ENCODE measurements around the gene SPECC1L. TPM values are rescaled to one million over a fixed set of nuclear protein-coding genes. Genes with fewer than 3 reads are reported as not detected.
A peak's percentile ranks its signal among the peaks of the same experiment; 100 is the strongest.

Gene SPECC1L
- total RNA-seq, 1 donor from 2014 or later = 79.5 TPM

DNA sequence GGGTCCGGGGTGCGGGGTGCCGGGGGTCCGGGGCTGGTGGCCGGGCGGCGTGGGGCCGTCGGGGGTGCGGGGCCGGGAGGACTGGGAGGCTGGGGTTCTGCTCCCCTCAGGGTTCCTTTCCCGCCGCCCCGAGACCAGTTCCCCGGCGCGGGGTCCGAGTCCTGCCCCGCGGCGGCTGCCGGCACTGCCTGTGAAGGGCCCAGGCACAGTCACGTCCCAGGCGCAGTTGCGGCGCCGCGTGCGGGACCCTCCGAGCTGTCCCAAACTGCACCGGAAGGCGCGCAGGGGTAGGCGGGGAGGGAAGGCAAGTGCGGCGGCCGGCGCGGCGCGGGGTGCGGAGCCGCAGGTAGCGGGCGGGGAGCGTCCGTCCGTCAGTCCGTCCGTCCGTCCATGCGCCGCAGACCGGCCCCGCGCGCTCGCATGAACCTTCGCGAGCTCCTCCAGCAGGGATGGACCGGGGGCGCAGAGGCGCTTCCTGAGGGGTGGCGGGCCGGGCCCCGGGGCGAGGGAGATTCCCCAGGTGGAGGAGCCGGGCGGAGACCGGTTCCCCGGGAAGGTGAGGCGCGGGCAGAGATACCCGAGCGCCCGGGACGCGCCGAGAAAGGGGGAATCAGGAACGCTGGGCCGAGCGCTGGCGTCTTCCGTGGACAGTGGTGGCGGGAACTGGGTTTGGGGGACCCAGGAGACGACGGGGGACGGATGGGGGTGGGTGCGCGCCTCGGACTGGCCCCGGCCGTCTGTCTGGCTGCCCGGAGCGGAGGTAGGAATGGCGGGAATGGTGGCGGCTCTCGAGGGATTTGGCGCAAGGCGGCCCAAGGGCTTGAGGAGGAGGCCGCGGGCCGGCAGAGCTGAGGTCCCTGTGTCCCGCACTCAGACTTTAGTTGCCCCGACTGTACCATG, 153.6 kb downstream of the SPECC1L start:
- Mint-ChIP-seq H3K9me3 (ENCODE audit: unreplicated experiment) (no peaks in the 10 kb centered on the region), H3K4me1 (ENCODE audit: unreplicated experiment) (peaks cover 15% of the 10 kb centered on the region)
- no peak for DNase-seq (ENCODE audit: extremely low spot score, unreplicated experiment)

DNA sequence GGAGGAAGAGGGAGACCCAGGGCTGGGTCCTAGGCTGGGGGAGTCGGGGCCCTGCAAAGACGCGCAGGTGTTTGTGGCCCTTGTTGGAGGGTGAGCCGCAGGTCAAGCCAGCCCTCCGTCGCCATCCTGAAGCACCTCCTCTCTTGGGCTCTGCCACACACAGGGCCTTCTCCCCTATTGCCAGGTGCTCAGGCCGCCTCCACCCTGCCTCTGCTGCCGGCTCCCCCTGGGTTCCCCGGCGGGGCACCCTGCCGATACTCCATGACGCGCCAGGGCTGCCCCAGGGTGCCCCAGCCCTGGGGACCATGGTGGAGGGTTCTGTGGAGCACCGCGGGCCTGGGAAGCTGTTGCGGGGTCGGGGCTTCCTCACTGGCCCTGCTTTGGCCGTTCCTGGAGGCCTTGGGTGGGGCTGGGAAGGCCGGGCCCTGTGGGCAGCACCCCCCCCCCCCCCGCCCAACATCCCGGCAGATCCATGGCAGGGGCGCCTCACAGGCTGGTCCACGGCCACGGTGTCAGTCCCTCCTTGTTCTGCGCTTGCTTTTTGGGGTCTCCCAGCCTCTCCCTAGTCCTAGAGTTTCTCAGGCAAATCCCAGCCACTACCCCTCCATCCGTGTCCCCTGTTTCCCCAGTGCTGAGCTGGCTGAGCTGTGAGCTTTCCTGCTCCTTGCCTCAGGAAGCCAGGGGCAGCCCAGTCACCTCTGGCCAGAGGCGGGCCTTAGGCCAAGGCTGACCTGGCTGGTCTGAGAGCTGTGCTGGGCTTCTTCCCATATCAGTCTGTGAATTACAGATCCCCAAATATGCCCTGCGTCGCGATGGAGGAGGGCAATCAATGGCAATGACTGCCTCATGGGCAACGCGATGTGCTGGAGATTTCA, 154.5 kb downstream of the SPECC1L start:
- DNase-seq (ENCODE audit: extremely low spot score, unreplicated experiment) = no peak
- H3K4me1 Mint-ChIP-seq (ENCODE audit: unreplicated experiment) = peaks cover 16% of the 10 kb centered on the region
- H3K27me3 Mint-ChIP-seq (ENCODE audit: unreplicated experiment) = no peaks in the 10 kb centered on the region
- no peak overlapping the region for H3K27ac Mint-ChIP-seq (ENCODE audit: unreplicated experiment)
- TF ChIP-seq, protein P1, sequence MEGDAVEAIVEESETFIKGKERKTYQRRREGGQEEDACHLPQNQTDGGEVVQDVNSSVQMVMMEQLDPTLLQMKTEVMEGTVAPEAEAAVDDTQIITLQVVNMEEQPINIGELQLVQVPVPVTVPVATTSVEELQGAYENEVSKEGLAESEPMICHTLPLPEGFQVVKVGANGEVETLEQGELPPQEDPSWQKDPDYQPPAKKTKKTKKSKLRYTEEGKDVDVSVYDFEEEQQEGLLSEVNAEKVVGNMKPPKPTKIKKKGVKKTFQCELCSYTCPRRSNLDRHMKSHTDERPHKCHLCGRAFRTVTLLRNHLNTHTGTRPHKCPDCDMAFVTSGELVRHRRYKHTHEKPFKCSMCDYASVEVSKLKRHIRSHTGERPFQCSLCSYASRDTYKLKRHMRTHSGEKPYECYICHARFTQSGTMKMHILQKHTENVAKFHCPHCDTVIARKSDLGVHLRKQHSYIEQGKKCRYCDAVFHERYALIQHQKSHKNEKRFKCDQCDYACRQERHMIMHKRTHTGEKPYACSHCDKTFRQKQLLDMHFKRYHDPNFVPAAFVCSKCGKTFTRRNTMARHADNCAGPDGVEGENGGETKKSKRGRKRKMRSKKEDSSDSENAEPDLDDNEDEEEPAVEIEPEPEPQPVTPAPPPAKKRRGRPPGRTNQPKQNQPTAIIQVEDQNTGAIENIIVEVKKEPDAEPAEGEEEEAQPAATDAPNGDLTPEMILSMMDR (IDR thresholded peaks at IDR 0.05) = no peak
- H3K9me3 Mint-ChIP-seq (ENCODE audit: unreplicated experiment) = no peaks in the 10 kb centered on the region
- peak overlapping the region; percentile 57 for H3K4me3 Mint-ChIP-seq (ENCODE audit: unreplicated experiment)
- H3K36me3 Mint-ChIP-seq (ENCODE audit: unreplicated experiment) = no peaks in the 10 kb centered on the region

More for the DNA sequence above, 153.6 kb downstream of the SPECC1L start:
- H3K27me3 Mint-ChIP-seq (ENCODE audit: unreplicated experiment) = no peaks in the 10 kb centered on the region
- no peak overlapping the region for H3K27ac Mint-ChIP-seq (ENCODE audit: unreplicated experiment)
- peak overlapping the region; percentile 22 for H3K4me3 Mint-ChIP-seq (ENCODE audit: unreplicated experiment)
- TF ChIP-seq, protein P1 (IDR thresholded peaks at IDR 0.05) = no peak
- H3K36me3 Mint-ChIP-seq (ENCODE audit: unreplicated experiment) = no peaks in the 10 kb centered on the region

DNA sequence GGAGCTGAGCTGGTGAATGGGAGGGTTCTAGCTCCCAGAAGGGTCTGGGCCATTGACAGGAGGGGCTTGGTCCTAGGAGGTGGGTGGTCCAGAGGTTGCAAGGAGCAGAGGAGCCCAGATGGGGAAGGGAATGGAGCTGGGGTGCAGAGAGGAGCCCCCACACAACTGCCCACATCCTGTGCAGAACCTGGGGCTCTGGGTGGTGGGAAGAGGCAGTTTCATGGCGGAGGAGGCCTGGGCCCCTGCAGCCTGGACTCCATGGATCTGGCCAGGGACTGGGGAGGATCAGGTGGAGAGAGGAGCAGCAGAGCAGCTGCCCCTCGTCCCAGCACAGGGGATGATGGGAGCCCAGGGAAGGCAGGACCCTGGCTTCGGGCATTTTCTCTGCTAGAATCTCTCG, 155.8 kb downstream of the SPECC1L start:
- Mint-ChIP-seq H3K4me3 (ENCODE audit: unreplicated experiment) (no peak overlapping the region), H3K27ac (ENCODE audit: unreplicated experiment) (no peak overlapping the region), H3K9me3 (ENCODE audit: unreplicated experiment) (no peaks in the 10 kb centered on the region), H3K36me3 (ENCODE audit: unreplicated experiment) (no peaks in the 10 kb centered on the region), H3K4me1 (ENCODE audit: unreplicated experiment) (peaks cover 19% of the 10 kb centered on the region), H3K27me3 (ENCODE audit: unreplicated experiment) (no peaks in the 10 kb centered on the region)
- TF ChIP-seq, protein P1 (IDR thresholded peaks at IDR 0.05) = no peak
- DNase-seq (ENCODE audit: extremely low spot score, unreplicated experiment) = no peak

DNA sequence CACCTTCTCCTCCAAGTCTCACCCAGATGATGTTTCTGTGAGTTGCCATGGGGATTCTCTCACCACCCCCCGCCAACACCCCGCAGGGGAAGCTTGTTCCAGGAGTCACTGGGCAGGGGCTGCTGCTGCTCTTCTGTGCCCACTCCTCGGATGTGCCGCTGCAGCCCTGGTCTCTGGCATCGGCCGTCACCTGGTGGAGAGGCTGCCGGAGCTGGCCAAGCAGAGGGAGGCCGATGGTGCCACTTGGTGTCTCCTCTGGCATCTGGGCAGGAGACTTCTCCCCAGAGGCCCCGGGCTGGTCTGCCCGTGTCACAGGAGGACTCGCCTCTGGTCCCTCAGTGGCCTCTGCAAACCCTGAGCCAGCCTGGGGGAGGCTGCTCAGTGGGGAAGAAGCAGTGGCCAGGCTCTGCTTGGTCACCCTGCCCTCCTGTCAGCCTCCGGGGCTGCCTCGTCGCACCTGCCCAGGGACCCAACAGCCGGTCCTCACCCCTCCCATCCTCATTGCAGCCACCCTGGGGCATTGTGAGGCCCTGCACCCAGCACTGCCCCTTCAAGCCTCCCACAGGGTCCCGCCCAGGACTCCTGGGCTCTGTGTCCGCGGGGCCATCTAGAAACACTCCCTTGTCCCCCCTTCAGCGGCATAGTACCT, 156.3 kb downstream of the SPECC1L start:
- TF ChIP-seq, protein P1 (IDR thresholded peaks at IDR 0.05) = no peak
- H3K27me3 Mint-ChIP-seq (ENCODE audit: unreplicated experiment) = no peaks in the 10 kb centered on the region
- H3K36me3 Mint-ChIP-seq (ENCODE audit: unreplicated experiment) = no peaks in the 10 kb centered on the region
- no peak overlapping the region for H3K4me3 Mint-ChIP-seq (ENCODE audit: unreplicated experiment)
- DNase-seq (ENCODE audit: extremely low spot score, unreplicated experiment) = no peak
- no peak overlapping the region for H3K27ac Mint-ChIP-seq (ENCODE audit: unreplicated experiment)
- no peaks in the 10 kb centered on the region for H3K9me3 Mint-ChIP-seq (ENCODE audit: unreplicated experiment)
- peaks cover 20% of the 10 kb centered on the region for H3K4me1 Mint-ChIP-seq (ENCODE audit: unreplicated experiment)

All from osteocyte (in vitro differentiated cells).